ENCODE results near the gene FAU. TPM values are rescaled to one million over a fixed set of nuclear protein-coding genes. Genes with fewer than 3 reads are reported as not detected.

Gene FAU
- total and polyA plus RNA-seq, 10 donors: 528 to 2,170 (median 870) TPM

DNA sequence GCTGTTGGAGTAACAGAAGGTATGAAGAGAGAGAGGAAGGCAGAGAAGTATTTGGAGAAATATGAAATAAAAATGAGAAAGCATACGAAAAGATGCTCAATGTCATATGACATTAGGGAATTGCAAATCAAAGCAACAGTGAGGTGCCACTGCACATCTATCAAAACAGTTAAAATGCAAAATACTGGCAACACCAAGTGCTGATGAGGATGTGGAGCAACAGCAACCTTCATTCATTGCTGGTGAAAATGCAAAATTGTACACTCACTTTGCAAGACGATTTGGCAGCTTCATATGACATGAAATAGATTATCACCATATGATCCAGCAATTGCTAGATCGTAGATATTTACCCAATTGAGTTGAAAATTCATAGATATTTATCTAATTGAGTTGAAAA, 38.7 kb upstream of the FAU start:
- WGBS, 5 donors: 72 to 84% (median 79%) methylated on average over 3 of the region's 3 CpGs
- H3K27ac ChIP-seq: no peak overlapping the region
- intact Hi-C loops (cut with DNase I; ENCODE audit: low total_unique reads): no loop called here

DNA sequence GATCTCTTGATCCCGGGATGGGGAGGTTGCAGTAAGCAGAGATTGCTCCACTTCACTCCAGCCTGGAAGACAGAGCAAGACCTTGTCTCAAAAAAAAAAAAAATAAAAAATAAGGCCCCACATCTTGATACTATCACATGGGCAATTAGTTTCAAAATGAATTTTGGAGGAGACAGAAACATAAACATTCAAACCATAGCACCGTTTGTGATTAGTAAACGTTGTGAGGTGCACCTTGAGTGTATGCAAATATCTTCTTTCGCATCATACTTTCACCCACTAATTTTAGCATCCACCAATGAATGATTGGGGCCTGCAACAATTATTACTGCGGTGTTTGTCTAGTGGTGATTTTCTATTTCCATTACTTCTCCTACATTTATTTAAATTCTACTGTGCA, 37.1 kb upstream of the FAU start:
- intact Hi-C loops (cut with DNase I; ENCODE audit: low total_unique reads): no loop called here
- Histone ChIP-seq H3K27me3 (replicated peaks in 1 of 7) (no peaks in the 10 kb centered on the region), H3K4me1 (no peaks in the 10 kb centered on the region), H3K27ac (no peak overlapping the region), H3K9me3 (no peaks in the 10 kb centered on the region), H3K4me3 (no peak overlapping the region), H3K36me3 (no peaks in the 10 kb centered on the region)
- WGBS, 5 donors: 62 to 83% (median 69%) methylated on average over 5 of the region's 5 CpGs
- TF ChIP-seq POLR2A (IDR thresholded peaks at IDR 0.05) (no peak), POLR2AphosphoS5 (IDR thresholded peaks at IDR 0.05) (no peak)
- TF ChIP-seq, protein P1, sequence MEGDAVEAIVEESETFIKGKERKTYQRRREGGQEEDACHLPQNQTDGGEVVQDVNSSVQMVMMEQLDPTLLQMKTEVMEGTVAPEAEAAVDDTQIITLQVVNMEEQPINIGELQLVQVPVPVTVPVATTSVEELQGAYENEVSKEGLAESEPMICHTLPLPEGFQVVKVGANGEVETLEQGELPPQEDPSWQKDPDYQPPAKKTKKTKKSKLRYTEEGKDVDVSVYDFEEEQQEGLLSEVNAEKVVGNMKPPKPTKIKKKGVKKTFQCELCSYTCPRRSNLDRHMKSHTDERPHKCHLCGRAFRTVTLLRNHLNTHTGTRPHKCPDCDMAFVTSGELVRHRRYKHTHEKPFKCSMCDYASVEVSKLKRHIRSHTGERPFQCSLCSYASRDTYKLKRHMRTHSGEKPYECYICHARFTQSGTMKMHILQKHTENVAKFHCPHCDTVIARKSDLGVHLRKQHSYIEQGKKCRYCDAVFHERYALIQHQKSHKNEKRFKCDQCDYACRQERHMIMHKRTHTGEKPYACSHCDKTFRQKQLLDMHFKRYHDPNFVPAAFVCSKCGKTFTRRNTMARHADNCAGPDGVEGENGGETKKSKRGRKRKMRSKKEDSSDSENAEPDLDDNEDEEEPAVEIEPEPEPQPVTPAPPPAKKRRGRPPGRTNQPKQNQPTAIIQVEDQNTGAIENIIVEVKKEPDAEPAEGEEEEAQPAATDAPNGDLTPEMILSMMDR (IDR thresholded peaks at IDR 0.05 in 8 of 11, conservative IDR thresholded peaks at IDR 0.05 in 3 of 11): no peak
- DNase-seq: no peak

More for the DNA sequence above, 38.7 kb upstream of the FAU start:
- Histone ChIP-seq H3K4me1 (no peaks in the 10 kb centered on the region), H3K27me3 (replicated peaks in 1 of 7) (no peaks in the 10 kb centered on the region), H3K4me3 (no peak overlapping the region), H3K36me3 (no peaks in the 10 kb centered on the region), H3K9me3 (no peaks in the 10 kb centered on the region)
- DNase-seq: no peak
- TF ChIP-seq, protein P1 (IDR thresholded peaks at IDR 0.05 in 8 of 11, conservative IDR thresholded peaks at IDR 0.05 in 3 of 11): no peak
- no peak for TF ChIP-seq POLR2AphosphoS5 (IDR thresholded peaks at IDR 0.05)
- TF ChIP-seq POLR2A (IDR thresholded peaks at IDR 0.05): no peak

DNA sequence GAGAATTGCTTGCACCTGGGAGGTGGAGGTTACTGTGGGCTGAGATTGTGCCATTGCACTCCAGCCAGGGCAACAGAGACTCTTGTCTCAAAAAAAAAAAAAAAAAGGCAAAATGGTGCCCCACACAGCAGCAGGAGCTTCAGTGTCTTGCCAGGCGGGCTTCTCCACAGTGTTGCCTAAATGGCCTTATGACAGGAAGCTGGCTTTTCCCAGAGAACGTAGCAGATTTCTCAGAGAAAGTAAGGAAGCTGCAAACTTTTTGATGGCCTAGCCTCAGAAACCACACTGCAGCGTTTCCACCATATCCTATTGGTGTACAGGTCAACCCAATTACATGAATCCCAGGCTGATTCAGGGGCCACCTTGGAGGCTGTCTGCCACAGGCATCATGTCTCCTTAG, 35.4 kb upstream of the FAU start:
- Histone ChIP-seq H3K27ac (no peak overlapping the region), H3K4me3 (no peak overlapping the region), H3K36me3 (no peaks in the 10 kb centered on the region), H3K27me3 (replicated peaks in 1 of 7) (no peaks in the 10 kb centered on the region), H3K9me3 (no peaks in the 10 kb centered on the region), H3K4me1 (peaks cover 0 to 4% (median under 1%) of the 10 kb centered on the region in 6 donors)
- DNase-seq: no peak
- TF ChIP-seq POLR2A (IDR thresholded peaks at IDR 0.05): no peak
- TF ChIP-seq, protein P1 (IDR thresholded peaks at IDR 0.05 in 8 of 11, conservative IDR thresholded peaks at IDR 0.05 in 3 of 11): no peak
- no peak for TF ChIP-seq POLR2AphosphoS5 (IDR thresholded peaks at IDR 0.05)
- WGBS, 5 donors: 36 to 64% (median 53%) methylated on average over 3 of the region's 3 CpGs
- intact Hi-C loops (cut with DNase I; ENCODE audit: low total_unique reads): no loop called here

DNA sequence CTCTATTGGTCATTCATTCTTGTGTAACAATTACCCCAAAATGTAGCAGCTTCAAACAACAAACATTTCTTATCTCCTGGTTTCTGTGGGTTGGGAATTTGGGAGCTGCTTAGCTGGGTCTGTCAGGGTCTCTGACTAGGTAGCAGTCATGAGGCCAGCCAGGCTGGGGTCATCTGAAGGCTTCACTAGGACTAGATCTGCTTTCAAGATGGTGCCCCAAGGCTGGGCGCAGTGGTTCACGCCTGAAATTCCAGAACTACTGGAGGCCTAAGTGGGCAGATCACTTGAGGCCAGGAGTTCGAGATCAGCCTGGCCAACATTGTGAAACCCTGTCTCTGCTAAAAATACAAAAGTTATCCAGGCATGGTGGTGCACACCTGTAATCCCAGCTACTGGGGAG, 35.0 kb upstream of the FAU start:
- Histone ChIP-seq H3K9me3 (no peaks in the 10 kb centered on the region), H3K4me1 (peaks cover 0 to 8% (median 3%) of the 10 kb centered on the region in 6 donors), H3K4me3 (no peak overlapping the region), H3K27me3 (replicated peaks in 1 of 7) (no peaks in the 10 kb centered on the region), H3K36me3 (no peaks in the 10 kb centered on the region), H3K27ac (no peak overlapping the region)
- 87 to 93% (median 88%) methylated on average over 3 of the region's 3 CpGs for WGBS, 5 donors
- TF ChIP-seq POLR2A (IDR thresholded peaks at IDR 0.05) (no peak), POLR2AphosphoS5 (IDR thresholded peaks at IDR 0.05) (no peak)
- TF ChIP-seq, protein P1 (IDR thresholded peaks at IDR 0.05 in 8 of 11, conservative IDR thresholded peaks at IDR 0.05 in 3 of 11): no peak
- DNase-seq: peak; percentile 41
- intact Hi-C loops (cut with DNase I; ENCODE audit: low total_unique reads): no loop called here

All from spleen (tissue), 11 donors.